Right atrium auricular region (tissue), 2 donors: ENCODE results near the gene RPS15. TPM values are rescaled to one million over a fixed set of nuclear protein-coding genes. Genes with fewer than 3 reads are reported as not detected.

Source experiments
- DNase-seq: peaks from one replicate; pipeline ENCODE4 v3.0.0-alpha.2; 2019; ENCODE audit warnings: low spot score
- H3K27ac ChIP-seq, 2 donors: fragments of 200-600 bp; sonication (generic); 1 replicate in 1 of 2; 2 replicates in 1 of 2; pipeline ENCODE4 v1.5.1; 2016 to 2019
- H3K27me3 ChIP-seq, 2 donors: fragments of 200-600 bp; sonication (generic); one replicate each; pipeline versions ENCODE4 v1.5.1 to v1.6.0; 2017 to 2019
- H3K36me3 ChIP-seq: fragments of 200-600 bp; sonication (generic); one replicate; pipeline ENCODE4 v1.5.1; 2016
- H3K4me1 ChIP-seq, 2 donors: fragments of 200-600 bp; sonication (generic); one replicate each; pipeline versions ENCODE4 v1.5.1 to v1.6.0; 2017 to 2019
- H3K4me3 ChIP-seq, 2 donors: fragments of 200-600 bp; sonication (generic); 1 replicate in 1 of 2; 2 replicates in 1 of 2; pipeline ENCODE4 v1.5.1; 2017 to 2019; ENCODE audit warnings: mild to moderate bottlenecking in 1 of 2, moderate library complexity in 1 of 2
- H3K9me3 ChIP-seq, 2 donors: fragments of 200-600 bp; sonication (generic); one replicate each; pipeline ENCODE4 v1.5.1; 2019
- total RNA-seq, 2 donors: library from RNA; depleted of rRNA; stranded (reverse); fragments of >200 nt; gene quantifications; one replicate each; pipeline ENCODE4 v1.1.0, GENCODE V29; 2016
- TF ChIP-seq, protein P1 (sequence below), 2 donors: fragments of 200-600 bp; sonication (generic); IDR thresholded peaks; one replicate each; pipeline ENCODE4 v1.5.1; 2019; ENCODE audit warnings: antibody characterized with exemption in 2 of 2

Gene RPS15
- total RNA-seq, 2 donors from 2014 or later: 1,712 to 2,156 TPM

DNA sequence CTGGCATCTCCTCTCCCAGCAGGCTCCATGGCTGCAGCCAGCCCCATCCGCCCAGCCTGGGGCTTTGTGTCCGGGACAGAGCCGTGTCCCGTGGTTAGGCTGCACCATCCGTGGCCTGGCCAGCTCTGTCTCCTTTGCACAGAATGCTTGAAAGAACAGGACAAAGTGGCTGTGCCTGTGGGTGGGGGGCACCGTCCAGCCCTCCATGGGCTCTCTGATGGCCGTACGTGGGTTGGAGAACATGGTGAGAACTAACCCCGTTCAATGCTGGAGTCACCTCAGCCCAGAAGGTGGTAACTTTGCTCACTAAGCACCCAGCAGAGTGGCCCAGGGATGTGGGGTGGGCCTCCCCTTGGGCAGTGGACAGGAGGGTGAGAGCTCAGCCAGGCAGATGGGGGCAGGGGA is 2.8 kb downstream of the RPS15 start:
- TF ChIP-seq, protein P1, sequence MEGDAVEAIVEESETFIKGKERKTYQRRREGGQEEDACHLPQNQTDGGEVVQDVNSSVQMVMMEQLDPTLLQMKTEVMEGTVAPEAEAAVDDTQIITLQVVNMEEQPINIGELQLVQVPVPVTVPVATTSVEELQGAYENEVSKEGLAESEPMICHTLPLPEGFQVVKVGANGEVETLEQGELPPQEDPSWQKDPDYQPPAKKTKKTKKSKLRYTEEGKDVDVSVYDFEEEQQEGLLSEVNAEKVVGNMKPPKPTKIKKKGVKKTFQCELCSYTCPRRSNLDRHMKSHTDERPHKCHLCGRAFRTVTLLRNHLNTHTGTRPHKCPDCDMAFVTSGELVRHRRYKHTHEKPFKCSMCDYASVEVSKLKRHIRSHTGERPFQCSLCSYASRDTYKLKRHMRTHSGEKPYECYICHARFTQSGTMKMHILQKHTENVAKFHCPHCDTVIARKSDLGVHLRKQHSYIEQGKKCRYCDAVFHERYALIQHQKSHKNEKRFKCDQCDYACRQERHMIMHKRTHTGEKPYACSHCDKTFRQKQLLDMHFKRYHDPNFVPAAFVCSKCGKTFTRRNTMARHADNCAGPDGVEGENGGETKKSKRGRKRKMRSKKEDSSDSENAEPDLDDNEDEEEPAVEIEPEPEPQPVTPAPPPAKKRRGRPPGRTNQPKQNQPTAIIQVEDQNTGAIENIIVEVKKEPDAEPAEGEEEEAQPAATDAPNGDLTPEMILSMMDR (IDR thresholded peaks at IDR 0.05): no peak
- peaks cover 0 to 6% of the 10 kb centered on the region in 2 donors for H3K27me3 ChIP-seq
- H3K4me1 ChIP-seq: peaks cover 0 to 38% of the 10 kb centered on the region in 2 donors
- no peak for DNase-seq
- H3K36me3 ChIP-seq: peaks cover 35% of the 10 kb centered on the region
- no peak overlapping the region for H3K4me3 ChIP-seq
- no peak overlapping the region for H3K27ac ChIP-seq
- H3K9me3 ChIP-seq: no peaks in the 10 kb centered on the region

DNA sequence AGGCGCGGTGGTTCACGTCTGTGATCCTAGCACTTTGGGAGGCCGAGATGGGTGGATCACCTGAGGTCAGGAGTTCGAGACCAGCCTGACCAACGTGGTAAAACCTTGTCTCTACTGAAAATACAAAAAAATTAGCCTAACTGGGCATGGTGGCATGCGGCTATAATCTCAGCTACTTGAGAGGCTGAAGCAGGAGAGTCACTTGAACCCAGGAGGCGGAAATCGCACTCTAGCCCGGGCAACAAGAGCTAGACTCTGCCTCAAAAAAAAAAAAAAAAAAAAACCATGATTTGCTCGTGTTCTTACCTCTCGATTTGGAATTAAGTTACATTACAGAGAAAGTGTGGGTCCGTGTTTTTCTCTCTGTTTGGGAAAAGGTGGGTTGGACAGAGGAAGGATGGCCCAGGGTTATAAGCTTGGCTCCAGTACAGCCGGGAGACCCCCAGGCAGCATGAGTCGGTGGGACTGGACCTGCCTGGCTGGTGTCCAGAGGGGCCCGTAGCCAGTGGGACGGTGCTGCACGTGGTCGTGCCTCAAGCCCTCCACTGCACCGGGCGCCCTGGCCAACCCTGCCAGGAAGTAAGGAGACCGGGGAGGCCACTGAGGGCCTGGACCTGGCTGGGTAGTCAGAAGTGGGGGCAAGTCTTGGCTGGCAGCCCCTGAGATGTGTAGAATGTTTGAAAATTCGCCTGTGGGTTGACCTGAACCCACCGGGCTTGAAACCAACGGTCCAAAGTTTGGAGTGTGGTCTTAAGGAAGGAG is 3.7 kb downstream of the RPS15 start:
- H3K9me3 ChIP-seq: no peaks in the 10 kb centered on the region
- peaks cover 0 to 46% of the 10 kb centered on the region in 2 donors for H3K4me1 ChIP-seq
- peaks cover 8 to 10% of the 10 kb centered on the region in 2 donors for H3K27me3 ChIP-seq
- H3K36me3 ChIP-seq: peaks cover 35% of the 10 kb centered on the region
- no peak overlapping the region for H3K27ac ChIP-seq
- no peak overlapping the region for H3K4me3 ChIP-seq
- TF ChIP-seq, protein P1 (IDR thresholded peaks at IDR 0.05): no peak
- no peak for DNase-seq

DNA sequence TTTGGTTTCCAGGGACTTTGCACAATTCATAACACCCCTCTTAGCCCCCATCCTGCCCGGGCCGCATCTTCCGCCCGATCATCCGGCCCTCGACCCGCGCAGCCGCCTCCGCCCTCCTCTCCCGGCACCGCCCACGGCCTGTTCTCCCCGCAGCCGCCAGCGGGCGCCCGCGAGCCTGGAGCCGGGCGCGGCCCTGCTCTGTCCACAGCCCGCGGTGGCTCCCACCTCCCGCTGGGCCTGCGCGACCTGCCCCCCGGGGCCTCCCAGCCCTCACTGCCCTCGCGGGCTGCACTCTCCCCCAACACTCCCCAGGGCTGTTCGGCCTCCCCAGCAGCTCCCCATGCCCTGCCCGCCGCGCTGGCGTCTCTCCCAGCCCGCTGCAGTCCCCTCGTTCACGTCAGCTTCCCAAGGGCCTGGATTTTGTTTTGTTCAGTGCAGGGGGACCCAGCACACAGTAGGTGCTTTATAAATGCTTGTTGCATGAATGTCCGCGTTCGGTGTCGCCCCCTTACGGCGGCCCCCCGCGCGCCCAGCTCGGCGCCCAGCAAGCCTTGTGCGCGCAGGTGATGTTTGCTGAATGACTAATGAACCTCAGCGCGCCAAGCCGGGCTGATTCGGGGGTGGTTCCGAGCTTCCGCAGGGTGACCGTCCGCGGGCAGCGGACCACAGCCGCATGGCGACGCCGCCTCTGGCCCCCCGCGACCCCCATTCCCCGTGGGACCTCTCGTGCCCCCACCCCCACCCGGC is 7.2 kb downstream of the RPS15 start:
- no peak for DNase-seq
- Histone ChIP-seq H3K36me3 (peaks cover 23% of the 10 kb centered on the region), H3K9me3 (no peaks in the 10 kb centered on the region), H3K27me3 (peaks cover 20 to 33% of the 10 kb centered on the region in 2 donors), H3K4me1 (peaks cover 0 to 28% of the 10 kb centered on the region in 2 donors), H3K4me3 (peak overlapping the region; percentile 19 to 44), H3K27ac (no peak overlapping the region)
- TF ChIP-seq, protein P1 (IDR thresholded peaks at IDR 0.05): peak; percentile 90 to 99

DNA sequence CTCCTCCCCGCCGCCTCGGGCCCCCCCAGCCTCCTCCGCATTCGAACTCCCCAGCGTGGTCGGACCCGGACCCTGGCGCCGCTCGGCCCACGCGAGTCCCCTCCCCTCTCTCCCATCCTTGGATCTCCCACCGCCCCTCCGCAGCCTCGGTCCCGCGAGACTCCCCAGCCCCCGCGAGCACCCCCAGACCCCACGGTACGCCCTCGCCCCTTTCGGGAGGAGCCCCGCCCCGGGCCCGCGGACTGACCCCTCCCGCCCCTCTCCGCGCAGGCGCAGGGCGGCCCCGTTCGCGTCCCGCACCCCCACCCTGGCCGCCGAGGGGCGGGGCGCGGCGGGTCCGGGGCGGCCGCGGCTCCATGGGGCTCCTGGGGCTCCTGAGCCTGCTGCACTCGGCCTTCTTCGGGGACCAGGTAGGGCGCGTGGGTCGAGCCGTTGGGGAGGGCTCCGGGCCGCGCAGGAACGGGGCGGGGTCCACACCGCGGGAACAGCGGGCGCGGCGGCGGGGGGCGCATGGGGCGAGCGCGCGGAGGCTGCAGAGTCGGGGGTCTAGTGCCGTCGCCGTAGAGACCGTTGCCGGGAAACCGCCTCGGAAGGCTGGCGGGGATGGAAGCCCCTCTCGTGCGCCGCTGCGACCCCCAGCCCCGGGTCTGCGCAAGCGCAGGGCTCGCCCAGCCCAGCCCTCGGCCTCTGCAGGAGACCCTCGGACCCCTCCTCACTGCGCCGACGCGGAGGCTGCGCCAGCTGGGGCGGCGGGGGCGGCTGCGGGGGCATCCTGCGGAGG is 7.9 kb downstream of the RPS15 start:
- peaks cover 16% of the 10 kb centered on the region for H3K36me3 ChIP-seq
- peak overlapping the region; percentile 19 to 44 for H3K4me3 ChIP-seq
- H3K27ac ChIP-seq: no peak overlapping the region
- TF ChIP-seq, protein P1 (IDR thresholded peaks at IDR 0.05): no peak
- peaks cover 0 to 26% of the 10 kb centered on the region in 2 donors for H3K4me1 ChIP-seq
- DNase-seq: no peak
- H3K9me3 ChIP-seq: no peaks in the 10 kb centered on the region
- peaks cover 24 to 41% of the 10 kb centered on the region in 2 donors for H3K27me3 ChIP-seq

DNA sequence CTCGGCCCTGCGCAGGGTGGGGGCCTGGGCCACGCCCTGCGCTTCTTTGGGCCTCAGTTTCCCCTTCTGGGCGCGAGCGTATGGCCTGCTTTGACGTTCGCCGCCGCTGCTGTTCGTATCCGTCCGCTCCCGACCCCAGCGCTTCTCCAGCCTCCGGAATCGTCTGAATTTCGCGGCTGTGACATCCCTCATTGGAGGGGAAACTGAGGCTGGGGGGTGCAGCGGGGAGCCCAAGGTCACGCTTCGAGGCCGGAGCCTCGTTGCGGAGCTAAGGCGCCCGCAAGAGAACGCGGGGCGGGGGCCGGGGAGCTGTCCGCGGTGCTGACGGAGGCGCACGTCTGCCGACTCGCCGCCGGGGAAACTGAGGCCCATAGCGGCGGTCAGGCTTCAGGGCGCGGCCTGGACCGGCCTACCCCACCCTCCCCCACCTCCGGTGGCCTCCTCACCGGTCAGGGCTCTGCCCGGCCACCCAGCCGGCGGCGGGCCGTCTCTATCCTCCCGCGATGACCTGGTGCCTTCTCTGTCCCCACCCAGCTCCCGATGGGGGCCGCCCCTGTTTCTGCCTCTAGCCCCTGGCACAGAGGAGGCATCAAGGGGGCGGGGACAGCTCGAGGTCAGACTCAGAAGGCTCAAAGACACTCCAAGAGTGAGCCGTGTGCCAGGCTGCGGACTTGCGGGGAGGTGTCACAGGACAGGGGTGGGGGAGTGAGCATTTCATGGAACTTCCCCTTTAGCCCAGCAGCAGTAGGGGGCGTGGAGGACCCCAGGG is 8.7 kb downstream of the RPS15 start:
- Histone ChIP-seq H3K4me3 (peak overlapping the region in 1 of 2 donors; percentile 44), H3K36me3 (peaks cover 8% of the 10 kb centered on the region), H3K4me1 (peaks cover 0 to 26% of the 10 kb centered on the region in 2 donors), H3K9me3 (no peaks in the 10 kb centered on the region), H3K27ac (no peak overlapping the region), H3K27me3 (peaks cover 24 to 45% of the 10 kb centered on the region in 2 donors)
- DNase-seq: no peak
- TF ChIP-seq, protein P1 (IDR thresholded peaks at IDR 0.05): no peak
